Measurements from ENCODE around the gene CCNI.

The CCNI gene

DNA sequence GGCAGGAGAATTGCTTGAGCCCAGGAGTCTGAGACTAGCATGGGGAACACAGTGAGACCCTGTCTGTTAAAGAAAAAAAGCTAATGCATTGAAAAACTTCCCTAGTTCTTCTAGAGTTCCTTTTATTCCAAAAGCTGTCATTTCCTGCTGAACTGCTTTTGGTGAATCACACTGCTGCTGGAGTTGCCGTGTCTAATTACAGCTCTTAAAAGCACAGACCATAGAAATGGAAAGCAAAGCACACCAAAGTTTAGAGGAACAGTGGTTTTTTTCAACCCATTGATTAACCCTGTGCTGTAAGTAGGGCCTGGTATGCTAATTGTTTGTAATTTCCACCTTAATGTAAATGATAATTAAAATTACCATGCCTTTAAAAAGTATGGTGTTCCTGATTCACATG is 73.9 kb downstream of the CCNI start:
- no peak for FAIRE-seq

DNA sequence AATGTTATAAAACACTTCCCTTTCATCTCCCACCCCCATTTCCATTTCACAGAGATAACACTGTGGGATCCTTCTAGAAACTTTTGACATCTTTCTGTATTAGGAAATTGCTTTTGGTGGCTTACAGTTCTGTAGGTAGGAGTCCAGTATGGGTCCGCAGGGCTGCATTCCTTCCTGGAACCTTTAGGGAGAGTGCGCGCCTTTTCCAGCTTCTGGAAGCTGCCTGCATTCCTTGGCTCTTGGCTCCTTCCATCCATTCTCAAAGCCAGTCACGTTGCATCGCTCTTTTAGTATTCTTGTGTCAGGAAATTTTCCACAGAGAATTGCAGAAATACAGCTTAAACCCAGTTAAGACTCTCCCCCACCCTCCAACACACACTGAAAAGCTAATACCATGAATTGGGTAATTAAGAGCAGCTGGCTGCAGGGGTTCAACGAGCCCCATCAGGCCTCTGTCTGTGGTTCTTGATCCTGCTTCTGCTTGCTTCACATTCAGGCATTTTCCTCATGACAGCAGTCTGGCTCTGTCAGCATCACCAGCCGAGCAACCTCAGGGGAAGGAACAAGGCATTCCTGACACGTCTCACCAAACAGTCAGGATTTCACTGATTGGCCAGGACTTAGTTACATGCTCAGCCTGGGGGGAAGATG is 77.4 kb downstream of the CCNI start:
- FAIRE-seq: no peak

DNA sequence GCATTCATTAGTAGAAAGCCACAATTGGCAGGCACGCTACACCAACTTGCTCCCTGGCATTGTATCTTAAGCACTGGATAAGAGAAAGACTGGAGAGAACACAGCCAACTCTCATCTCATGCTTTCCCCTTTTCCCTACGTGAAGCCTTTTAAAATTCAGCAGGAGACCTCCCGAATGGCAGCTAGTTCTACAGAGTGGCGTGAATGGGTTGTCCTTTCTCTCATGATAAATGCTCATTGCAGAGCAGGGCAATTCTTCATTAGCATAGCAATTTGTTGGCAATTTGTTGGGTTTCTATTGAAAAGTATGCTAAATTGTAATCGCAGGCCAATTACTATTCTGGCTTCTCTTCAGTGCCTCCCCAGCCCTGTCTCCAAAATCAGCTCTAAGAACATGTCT is 78.3 kb downstream of the CCNI start:
- FAIRE-seq: no peak
